Endometrium (tissue), 2 donors: ENCODE data around the gene HOMER1.
A peak's percentile ranks its signal among the peaks of the same experiment; 100 is the strongest.

Experiments
- FAIRE-seq: peaks from 2 replicates; lab custom pipeline; 2012; peaks lifted over from hg19 to GRCh38; lab: Jason Lieb, UNC
- donor health status: control.
- donor health status: control.

The HOMER1 gene, protein sequence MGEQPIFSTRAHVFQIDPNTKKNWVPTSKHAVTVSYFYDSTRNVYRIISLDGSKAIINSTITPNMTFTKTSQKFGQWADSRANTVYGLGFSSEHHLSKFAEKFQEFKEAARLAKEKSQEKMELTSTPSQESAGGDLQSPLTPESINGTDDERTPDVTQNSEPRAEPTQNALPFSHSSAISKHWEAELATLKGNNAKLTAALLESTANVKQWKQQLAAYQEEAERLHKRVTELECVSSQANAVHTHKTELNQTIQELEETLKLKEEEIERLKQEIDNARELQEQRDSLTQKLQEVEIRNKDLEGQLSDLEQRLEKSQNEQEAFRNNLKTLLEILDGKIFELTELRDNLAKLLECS

DNA sequence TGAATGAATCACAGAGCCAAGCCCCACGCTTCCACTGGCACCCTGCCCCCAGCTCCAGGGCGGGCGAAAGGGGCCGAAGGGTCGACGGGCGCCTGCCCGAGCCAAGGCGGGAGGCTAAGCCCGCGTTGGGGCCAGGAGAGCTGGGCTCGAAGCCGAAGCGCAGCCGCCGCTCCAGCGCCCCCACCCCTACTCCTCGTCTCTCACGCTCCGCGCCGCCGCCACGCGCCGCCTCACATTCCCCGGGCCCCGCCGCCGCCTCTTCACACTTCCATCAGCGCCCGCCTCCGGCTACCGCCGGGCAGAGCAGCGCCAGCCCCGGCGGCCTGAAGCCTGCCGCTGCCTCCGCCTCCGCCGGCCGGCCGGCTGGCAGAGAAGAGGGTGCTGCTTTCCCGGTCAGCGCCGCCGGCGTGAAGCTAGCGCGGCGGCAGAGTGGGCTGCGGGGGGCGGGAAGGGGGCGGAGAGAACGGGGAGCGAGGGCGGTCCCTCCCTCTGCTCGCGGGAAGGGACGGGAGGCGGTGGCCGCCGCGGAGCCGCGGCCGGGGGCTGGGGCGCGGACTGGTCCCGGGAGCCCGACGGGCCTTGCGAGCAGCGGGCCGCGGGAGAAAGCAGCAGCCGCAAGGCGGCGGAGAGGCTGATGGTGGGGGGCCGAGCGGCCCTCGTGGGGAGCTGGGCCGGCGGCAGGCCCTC, at the start of gene HOMER1:
Gene HOMER1 (minus strand): TSS at position 431 of the 687 bp plus-strand sequence. CDS start 1,360 bp downstream, outside the sequence.
- FAIRE-seq = no peak

DNA sequence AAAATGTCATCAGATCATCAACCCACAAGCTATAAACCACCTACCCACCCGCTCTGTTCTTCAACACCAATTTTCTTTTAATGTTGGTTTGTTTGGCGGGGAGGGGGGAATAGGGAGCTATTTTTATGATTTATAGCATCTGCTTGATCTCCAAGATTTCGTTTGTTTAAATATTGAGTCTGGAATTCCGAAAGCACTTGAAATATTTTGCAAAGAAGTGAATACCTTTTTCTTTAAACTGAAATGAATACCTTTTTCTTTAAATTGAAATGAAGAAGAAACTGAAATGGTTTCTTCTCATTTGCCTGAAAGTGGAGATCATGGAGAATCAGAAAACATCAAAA, 49.3 kb upstream of the HOMER1 start:
- FAIRE-seq = no peak

DNA sequence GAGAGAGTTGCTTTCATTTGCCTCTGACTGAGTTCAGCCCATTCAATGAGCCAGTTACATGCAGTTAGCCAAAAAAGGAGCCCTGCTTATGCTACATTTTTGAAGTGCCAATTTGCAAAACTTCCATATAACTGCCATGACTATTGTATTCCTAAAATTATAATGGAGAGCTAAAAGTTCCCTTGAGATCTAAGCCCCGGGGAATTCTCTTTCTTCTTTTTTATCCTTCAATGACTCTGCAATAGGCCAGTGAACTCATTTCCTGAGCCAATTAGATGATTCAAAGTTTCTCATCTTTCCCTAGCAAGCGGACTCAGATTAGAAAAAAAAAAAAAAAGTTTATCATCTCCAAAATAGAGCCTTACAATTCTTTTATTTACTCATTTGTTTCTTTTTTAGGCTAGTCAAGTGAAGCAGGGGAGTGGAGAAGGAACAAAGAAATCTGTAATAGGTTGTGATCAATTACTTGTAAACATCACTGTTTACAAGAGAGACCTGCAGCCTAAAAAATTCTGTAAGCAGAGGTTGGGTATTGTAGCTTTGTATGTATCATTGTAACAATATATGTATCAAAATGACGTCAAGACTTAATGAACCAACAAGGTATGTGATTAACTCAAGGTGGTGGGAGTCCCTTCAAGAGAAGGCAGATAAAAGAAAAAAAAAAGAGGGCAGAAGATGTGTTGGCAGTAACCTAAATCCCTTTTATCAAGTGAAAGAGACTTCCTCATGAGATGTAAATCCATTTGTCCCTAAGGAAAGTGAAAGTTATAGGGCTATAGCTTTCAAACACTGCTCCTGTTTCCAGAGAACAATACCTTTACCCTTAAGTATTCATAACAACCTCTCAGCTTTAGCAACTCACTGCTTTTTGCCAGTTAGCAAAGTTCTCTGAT, 48.7 kb upstream of the HOMER1 start:
- FAIRE-seq = no peak

DNA sequence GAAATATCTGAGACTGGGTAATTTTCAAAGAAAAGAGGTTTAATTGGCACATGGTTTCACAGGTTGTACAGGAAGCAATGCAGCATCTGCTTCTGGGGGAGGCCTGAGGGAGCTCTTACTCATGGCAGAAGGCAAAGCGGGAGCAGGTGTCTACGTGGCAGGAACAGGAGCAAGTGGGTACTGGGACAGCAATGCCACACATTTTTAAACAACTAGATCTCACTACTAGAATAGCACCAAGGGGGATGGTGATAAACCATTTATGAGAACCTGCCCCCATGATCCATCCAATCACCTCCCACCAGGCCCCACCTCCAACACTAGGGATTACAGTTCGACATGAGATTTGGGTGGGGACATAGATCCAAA, 47.6 kb upstream of the HOMER1 start:
- no peak for FAIRE-seq

DNA sequence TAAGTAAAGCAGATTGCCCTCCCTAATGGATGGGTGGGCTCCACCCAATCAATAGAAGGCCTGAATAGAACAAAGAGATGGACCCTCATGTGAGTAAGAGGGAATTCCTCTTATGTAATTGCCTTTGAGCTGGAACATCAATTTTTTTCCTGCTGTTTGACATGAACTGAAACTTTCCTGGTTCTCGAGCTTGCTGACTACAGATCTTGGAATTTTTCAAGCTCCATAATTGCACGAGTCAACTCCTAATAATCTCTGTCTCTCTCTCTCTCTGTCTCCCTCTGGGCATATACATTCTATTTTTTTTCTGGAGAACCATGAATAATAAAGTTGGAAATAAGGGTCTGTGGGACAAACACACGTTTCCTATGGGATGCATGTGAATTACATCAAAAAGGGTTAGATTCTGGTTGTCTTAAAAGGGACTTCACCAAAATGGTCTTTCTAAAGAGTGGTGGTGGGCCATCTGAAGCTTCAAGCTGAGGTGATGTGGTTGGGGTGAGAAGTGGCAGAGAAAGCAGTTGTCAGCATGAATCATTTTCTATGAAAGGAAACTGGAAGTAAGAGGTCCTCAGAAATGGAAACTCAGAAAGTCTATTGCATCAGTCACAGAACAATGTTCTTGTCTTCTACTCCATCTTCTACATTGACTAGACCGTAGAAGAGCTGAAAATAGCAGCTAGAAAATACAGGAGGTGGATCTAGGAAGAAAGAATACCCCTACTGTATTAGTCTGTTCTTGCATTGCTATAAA, 47.0 kb upstream of the HOMER1 start:
- no peak for FAIRE-seq

DNA sequence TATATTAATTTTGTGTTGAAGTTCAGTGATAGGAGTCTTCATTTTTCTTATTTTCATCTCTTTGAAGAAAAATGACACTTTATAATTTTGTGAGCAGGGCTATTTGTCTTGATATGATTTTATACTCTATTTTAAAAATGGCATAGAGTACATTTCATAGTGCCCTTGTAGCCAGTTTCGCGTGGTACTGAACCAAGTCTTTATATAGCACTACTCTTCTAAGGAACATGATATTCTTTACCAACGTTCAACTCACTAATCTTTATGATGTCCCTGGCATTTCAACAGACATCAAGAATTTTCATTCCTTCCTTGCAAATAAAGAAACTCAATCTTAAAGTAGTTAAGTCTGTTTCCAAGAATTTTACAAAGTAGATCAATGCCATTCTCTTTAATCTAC, 41.5 kb upstream of the HOMER1 start:
- no peak for FAIRE-seq

DNA sequence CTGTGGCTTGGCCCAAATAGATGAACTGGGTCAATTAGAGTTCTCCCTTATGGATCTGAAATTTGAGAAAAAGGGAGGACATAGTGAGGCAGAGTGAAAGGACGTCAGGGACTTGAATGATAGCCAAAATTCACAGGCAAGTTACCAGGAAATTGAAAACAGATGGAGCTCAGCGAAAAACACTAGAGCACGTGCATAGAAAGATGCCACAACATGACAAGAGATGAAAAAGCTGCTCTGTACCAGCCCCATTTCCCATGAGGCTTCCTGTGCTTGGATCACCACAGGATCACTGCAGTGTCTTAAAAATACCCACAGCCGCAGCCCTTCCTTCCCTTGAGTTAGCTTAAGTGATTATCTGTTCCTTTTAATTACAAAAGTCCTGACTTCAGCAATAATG, 39.0 kb upstream of the HOMER1 start:
- FAIRE-seq = no peak

DNA sequence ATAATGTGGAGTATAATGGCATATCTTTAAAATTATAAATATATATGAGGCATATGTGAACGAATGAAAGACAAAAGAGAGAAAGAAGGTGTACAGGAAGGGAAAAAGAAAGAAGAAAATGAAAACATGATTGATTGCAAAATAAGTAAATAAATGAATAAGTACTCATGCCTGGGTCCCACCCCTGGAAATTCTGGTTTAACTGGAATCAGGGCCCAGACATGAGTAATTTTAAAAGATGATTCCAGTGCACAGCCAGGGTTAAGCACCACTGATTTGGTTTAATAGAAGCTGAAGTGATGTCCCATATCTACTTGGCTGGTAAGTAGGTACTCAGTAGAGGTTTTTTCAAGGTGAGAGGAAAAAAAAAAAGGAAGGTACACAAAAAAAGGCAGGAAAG, 34.0 kb upstream of the HOMER1 start:
- no peak for FAIRE-seq

DNA sequence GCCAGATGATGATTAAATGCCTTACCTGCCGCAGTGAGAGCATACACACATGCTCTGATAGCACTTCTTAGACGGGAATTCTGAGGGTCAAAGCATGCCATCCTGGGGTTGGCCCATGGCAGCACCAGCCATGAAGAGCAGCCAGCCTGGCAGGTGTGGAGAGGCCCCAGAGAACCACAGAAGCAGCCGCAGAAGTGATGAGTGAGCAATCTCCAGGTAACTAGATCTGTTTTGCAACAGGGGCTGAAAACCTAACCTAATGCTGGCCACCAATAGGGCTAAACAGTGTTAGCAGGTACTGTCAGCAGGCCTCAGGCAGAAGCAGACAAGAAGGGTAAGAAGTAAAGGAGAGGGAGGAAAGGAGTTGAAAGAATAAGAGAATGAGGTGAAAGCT, 33.5 kb upstream of the HOMER1 start:
- FAIRE-seq = no peak

DNA sequence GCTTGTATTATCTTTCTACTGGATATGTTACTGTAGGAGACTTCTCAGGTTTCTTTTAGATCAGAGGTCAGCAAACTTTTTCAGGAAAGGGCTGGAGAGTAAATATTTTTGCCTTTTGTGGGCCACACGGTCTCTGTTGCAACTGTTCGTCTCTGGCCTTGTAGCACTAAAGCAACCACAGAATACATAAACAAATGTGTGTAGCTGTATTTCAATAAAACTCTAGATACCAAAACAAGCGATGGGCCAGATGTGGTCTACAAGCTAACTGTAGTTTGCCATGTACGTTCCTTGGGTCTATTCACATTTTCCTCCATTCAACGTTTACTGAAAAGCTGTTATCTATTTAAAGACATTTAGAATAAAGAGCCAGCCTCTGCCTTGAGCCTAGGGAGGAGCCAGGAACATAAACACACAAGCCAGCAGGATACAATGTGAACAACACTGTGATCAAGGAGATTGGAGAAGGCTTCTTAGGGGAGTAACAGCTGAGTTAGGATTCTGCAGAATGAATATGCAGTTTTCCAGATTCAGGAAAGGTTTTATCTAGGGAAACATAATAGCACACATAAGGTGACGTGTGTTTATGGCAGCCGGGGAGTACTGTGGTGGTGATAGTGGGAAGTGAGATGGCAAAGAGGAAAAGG, 33.0 kb upstream of the HOMER1 start:
- FAIRE-seq = peak; percentile 94

DNA sequence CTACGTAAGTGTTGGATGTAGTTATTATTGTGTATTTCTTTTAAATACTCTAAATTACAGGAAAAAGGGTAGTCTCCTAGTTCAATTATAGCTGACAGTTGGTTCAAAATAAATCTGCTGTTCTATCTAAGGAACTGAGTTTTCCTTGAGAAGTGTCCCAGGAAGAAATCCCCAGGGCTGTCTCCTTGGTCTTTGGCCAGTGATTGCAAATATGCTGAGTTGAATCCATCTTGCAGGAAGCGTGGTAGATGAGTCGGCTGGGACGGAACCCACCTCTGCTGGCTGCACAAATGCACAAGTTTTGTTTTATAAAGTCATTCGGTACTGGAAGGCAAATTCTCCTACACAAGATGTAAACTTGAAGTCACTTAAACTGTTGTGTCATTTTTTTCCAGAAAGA, 30.2 kb upstream of the HOMER1 start:
- no peak for FAIRE-seq

DNA sequence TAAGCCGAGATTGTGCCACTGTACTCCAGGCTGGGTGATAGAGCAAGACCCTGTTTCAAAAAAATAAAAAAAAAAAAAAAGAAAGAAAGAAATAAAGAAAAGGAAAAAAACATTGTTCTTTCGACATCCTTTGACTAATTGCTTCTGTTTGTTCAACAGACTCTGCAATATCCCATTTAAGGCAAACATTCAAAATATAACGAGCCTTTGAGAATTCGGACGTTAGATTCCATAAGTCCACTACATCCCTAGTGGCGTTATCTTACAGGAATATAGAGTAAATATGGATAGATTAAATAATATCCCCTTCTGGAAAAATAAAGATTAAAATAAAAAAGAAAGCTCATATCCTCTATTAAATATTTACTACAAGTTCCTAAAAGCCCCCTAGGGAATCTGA, 27.0 kb upstream of the HOMER1 start:
- FAIRE-seq = no peak

DNA sequence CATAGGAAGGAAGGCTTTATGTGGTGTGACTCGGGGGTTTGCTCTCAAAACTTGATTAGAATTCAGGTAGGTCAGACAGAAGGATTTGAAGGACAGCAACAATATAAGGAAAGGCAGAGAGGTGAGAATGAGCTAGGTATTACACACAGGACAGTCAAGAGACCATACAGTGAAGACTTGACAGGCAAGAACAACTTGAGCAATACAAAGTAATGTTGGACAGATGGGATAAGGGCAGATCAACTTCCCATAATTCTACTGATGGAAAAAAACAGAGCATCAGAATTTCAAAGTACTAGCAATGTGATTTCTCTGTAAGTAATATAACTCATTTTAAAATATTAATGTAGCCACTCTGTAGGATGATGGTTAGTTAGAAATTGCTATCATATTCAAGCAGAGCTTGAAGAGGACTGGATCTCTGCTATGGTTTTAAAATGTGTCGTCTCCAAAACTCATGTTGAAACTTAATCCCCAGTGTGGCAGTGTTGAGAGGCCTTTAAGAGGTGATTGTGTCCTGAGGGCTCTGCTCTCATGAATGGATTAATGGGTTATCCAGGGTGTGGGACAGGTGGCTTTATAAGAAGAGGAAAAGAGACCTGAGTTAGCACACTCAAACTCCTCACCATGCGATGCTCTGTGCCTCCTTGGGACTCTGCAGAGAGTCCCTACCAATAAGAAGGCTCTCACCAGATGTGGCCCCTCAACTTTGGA, 22.4 kb upstream of the HOMER1 start:
- no peak for FAIRE-seq

DNA sequence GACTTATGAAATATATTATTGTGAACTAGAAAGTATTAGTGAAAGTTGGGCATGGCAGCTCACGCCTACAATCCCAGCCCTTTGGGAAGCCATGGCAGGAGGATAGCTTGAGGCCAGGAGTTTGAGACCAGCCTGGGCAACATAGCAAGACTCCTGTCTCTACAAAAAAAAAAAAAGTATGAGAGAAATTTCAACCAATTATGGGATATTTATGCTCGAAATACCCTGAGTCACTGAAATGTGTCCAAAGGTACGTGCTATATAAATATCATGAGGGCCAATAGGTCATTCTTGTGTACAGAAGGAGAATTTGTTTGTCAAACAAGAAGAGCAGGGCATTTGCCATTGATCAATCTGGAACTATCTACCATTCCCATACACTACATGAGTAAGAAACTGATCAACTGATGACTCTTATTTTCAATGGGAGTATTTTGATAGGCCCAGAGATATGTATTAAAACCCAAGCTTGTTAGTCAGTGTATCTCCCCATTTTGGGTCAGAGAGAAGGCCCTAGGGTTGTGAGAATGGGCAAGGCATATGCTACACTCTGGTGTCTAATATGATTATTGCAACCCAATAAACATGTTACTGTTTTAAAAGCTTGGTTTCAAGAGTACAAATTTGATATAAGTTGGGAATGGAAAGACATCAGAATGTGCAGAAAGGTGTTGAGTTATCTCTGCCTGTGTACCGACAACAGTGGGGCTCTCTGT, 21.7 kb upstream of the HOMER1 start:
- no peak for FAIRE-seq

DNA sequence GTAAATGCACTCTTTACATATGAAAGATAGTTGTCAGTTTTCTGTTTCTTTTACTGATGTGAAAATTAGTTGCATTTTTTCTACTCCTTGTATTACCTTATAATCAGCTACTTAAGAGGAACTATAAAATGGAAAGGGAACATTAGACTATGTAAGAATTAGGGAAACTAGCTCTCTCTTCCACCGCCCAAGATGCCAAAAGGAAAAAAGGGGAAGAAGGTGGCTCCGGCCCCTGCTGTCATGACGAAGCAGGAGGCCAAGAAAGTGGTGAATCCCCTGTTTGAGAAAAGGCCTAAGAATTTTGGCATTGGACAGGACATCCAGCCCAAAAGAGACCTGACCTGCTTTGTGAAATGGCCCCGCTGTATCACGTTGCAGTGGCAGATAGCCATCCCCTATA, 15.2 kb upstream of the HOMER1 start:
- no peak for FAIRE-seq

DNA sequence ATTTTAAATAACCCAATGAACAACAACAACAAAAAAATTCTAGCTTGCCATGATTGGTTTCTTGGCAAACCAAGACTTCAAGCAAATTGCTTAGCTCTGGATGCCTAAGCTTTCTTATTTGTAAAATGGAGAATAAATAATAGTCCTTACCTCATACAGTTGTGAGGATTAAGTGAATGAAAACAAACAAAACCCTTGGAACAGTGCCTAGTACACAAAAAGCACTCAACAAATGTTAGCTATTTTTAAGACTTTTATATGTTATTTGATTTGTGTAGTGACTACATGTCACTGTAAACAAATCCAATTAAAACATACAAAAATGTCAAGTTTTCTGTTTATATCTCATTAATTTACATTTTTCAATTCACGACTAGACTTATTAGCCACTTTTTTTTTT, 13.5 kb upstream of the HOMER1 start:
- peak; percentile 91 for FAIRE-seq

DNA sequence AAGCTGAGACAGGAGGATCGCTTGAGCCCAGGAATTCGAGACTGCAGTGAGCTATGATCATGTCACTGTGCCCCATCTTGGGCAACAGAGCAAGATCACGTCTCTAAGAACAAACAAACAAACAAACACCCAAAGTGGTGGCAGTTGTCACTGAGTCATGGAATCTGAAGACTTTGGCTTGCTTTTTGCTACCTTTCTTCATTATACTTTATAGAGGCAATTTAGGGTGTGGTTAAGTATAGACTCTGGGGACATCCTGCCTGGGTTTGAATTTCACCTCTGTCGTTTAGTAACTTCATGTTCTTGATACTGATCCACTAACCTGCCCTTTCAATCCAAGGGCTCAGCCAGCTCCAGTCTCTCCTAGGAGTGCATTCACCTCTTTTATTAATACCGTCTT, 13.0 kb upstream of the HOMER1 start:
- FAIRE-seq = no peak

DNA sequence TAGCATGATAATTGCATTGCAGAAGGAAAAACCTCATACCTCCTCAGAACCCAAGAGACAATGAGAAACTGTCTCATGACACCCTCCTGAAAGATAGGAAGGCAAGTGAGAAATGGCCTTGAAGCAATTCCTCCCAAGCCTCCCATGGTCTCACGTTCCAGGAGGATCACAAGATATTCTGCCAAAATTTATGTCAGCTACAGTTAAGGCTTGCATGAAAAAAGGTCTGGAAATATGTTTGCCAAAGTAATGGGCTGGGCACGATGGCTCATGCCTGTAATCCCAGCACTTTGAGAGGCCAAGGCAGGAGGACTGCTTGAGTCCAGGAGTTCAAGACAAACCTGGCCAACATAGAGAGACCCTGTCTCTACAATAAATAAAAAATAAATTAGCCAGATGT, 12.6 kb upstream of the HOMER1 start:
- FAIRE-seq = no peak

DNA sequence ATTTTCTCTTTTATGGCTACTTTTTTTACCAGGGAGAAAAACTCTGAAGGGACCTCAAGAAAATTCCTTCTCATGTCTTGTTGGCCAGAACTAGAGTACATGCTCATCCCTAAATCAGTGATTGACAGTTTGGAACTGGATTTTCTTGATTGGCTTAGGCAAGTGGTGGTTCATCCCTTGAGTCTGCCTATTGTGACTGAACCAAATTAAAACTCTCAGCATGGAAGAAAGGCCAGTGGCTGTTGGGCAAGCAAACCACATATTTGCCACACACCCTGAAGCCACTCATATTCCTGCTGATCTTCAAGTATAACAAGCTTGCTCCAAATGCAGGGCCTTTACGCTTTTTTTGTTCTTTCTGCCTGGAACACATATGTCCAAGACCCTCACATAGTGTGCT, 7.2 kb upstream of the HOMER1 start:
- no peak for FAIRE-seq

DNA sequence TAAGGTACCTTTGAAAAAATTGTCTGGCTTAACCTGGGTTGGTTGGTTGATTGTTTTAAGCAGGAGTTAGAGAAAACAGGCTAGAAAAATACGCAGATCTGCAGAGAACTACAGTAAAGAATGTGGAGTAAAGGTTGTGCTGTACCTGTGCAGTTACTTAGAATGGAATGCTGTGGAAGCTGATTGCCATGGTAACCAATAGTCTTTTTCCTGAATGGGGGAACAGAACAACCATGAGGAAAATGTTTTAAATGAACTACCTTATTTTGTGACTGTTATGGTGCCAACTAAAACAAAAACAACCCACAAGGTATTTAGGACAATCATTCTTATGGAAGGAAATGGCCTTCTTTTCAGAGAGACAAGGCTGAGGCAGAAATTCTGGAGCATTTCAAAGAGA, 4.8 kb upstream of the HOMER1 start:
- no peak for FAIRE-seq

DNA sequence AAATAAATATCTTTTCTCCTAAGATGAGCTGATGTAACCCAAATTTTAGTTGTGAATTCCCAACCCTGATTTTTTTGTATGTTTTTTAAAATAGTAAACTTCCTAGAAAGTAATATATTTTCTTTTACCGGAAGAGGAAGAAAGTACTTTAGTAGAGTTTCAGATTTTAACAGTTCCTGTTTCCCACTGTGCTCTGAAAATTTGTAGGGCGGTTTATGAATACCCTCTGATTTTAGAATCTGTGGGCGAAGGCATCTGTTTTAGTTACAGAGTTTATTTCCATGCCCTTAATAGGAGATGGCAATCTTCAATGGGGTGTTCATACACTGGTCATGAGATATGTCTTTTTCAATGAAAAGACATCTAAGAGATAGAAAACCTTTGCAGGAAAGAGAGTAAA, 3.7 kb upstream of the HOMER1 start:
- FAIRE-seq = no peak
